NCI-H748 treated with DMSO at 0.1 percent for 48 hours (cell line): ENCODE measurements around the gene ZNF775.

Source experiments
- DNase-seq: peaks from one replicate; lab custom pipeline; 2025; lab: John Stamatoyannopoulos, UW

Gene ZNF775

GRCh38 chr7:150346922-150347321 lies 32.2 kb upstream of the ZNF775 start:
- no peak for DNase-seq

GRCh38 chr7:150351587-150352194 lies 27.4 kb upstream of the ZNF775 start:
- no peak for DNase-seq

GRCh38 chr7:150355666-150356059 lies 23.5 kb upstream of the ZNF775 start:
- DNase-seq = no peak

GRCh38 chr7:150356265-150356897 lies 22.7 kb upstream of the ZNF775 start:
- DNase-seq = no peak

- DNase-seq = no peak
Observed at GRCh38 chr7:150357270-150357669, 21.9 kb upstream of the ZNF775 start.

GRCh38 chr7:150357771-150358427 lies 21.2 kb upstream of the ZNF775 start:
- DNase-seq = no peak

- DNase-seq = no peak
Observed at GRCh38 chr7:150358433-150358832, 20.7 kb upstream of the ZNF775 start.

GRCh38 chr7:150358988-150359621 lies 20.0 kb upstream of the ZNF775 start:
- no peak for DNase-seq

- DNase-seq = no peak
Observed at GRCh38 chr7:150359622-150360362, 19.3 kb upstream of the ZNF775 start.

- no peak for DNase-seq
Observed at GRCh38 chr7:150360363-150361058, 18.6 kb upstream of the ZNF775 start.

- DNase-seq = no peak
Observed at GRCh38 chr7:150361402-150361801, 17.7 kb upstream of the ZNF775 start.

- DNase-seq = no peak
Observed at GRCh38 chr7:150361807-150362621, 17.1 kb upstream of the ZNF775 start.

- no peak for DNase-seq
Observed at GRCh38 chr7:150363370-150363769, 15.8 kb upstream of the ZNF775 start.

GRCh38 chr7:150363872-150364271 lies 15.3 kb upstream of the ZNF775 start:
- no peak for DNase-seq

- no peak for DNase-seq
Observed at GRCh38 chr7:150365194-150365593, 13.9 kb upstream of the ZNF775 start.

GRCh38 chr7:150365673-150366398 lies 13.3 kb upstream of the ZNF775 start:
- no peak for DNase-seq

GRCh38 chr7:150367677-150368095 lies 11.4 kb upstream of the ZNF775 start:
- DNase-seq = no peak

GRCh38 chr7:150368096-150368883 lies 10.8 kb upstream of the ZNF775 start, which contains the start of gene REPIN1:
REPIN1 (plus strand) TSS chr7:150368822; CDS start chr7:150369712, 890 bp downstream.
- DNase-seq = peak; percentile 76
